ENCODE measurements around the gene UIMC1.

UIMC1 gene

GRCh38 chr5:176857216-176857893 lies 149.2 kb downstream of the UIMC1 start:
- no peaks in the 10 kb centered on the region for H3K9me3 ChIP-seq (ENCODE audit: control insufficient read depth in 2 of 2, low read length in 2 of 2)
- H3K27me3 ChIP-seq (ENCODE audit: control insufficient read depth in 2 of 2, insufficient read depth in 2 of 2, low read length in 2 of 2), result peaks cover 0 to 4% of the 10 kb centered on the region in 2 donors
- no peak overlapping the region for H3K9ac ChIP-seq (ENCODE audit: low read depth in 1 of 2, low read length in 2 of 2)
- H3K4me3 ChIP-seq (ENCODE audit: low read length in 2 of 2), result no peak overlapping the region
- H3K4me1 ChIP-seq (ENCODE audit: control insufficient read depth in 2 of 2, insufficient read depth in 2 of 2, low read length in 2 of 2), result no peaks in the 10 kb centered on the region
- H3K36me3 ChIP-seq (ENCODE audit: control insufficient read depth in 2 of 2, insufficient read depth in 2 of 2, low read length in 2 of 2), result no peaks in the 10 kb centered on the region
- H3K27ac ChIP-seq (ENCODE audit: low read depth in 2 of 2, low read length in 2 of 2), result no peak overlapping the region

- peaks cover 0 to 4% of the 10 kb centered on the region in 2 donors for H3K27me3 ChIP-seq (ENCODE audit: control insufficient read depth in 2 of 2, insufficient read depth in 2 of 2, low read length in 2 of 2)
Measured at GRCh38 chr5:176856746-176857145, 149.8 kb downstream of the UIMC1 start.

GRCh38 chr5:176855598-176855997 lies 151.0 kb downstream of the UIMC1 start:
- H3K4me1 ChIP-seq (ENCODE audit: control insufficient read depth in 2 of 2, insufficient read depth in 2 of 2, low read length in 2 of 2), result no peaks in the 10 kb centered on the region
- no peak overlapping the region for H3K9ac ChIP-seq (ENCODE audit: low read depth in 1 of 2, low read length in 2 of 2)
- H3K27me3 ChIP-seq (ENCODE audit: control insufficient read depth in 2 of 2, insufficient read depth in 2 of 2, low read length in 2 of 2), result peaks cover 0 to 4% of the 10 kb centered on the region in 2 donors
- no peak overlapping the region for H3K27ac ChIP-seq (ENCODE audit: low read depth in 2 of 2, low read length in 2 of 2)
- no peaks in the 10 kb centered on the region for H3K9me3 ChIP-seq (ENCODE audit: control insufficient read depth in 2 of 2, low read length in 2 of 2)
- no peak overlapping the region for H3K4me3 ChIP-seq (ENCODE audit: low read length in 2 of 2)
- no peaks in the 10 kb centered on the region for H3K36me3 ChIP-seq (ENCODE audit: control insufficient read depth in 2 of 2, insufficient read depth in 2 of 2, low read length in 2 of 2)

More at GRCh38 chr5:176856746-176857145, 149.8 kb downstream of the UIMC1 start:
- Histone ChIP-seq H3K9ac (ENCODE audit: low read depth in 1 of 2, low read length in 2 of 2) (no peak overlapping the region), H3K27ac (ENCODE audit: low read depth in 2 of 2, low read length in 2 of 2) (no peak overlapping the region), H3K4me3 (ENCODE audit: low read length in 2 of 2) (no peak overlapping the region), H3K4me1 (ENCODE audit: control insufficient read depth in 2 of 2, insufficient read depth in 2 of 2, low read length in 2 of 2) (no peaks in the 10 kb centered on the region), H3K9me3 (ENCODE audit: control insufficient read depth in 2 of 2, low read length in 2 of 2) (no peaks in the 10 kb centered on the region), H3K36me3 (ENCODE audit: control insufficient read depth in 2 of 2, insufficient read depth in 2 of 2, low read length in 2 of 2) (no peaks in the 10 kb centered on the region)

All from mucosa of rectum (tissue), 2 donors.